ENCODE data around the gene SDR42E2. TPM values are rescaled to one million over a fixed set of nuclear protein-coding genes. Genes with fewer than 3 reads are reported as not detected.
A peak's percentile ranks its signal among the peaks of the same experiment; 100 is the strongest.

Gene SDR42E2
- total RNA-seq, 2 experiments from 2014 or later = 0.29 TPM; not detected in 1

GRCh38 chr16:22139732-22140131 lies 22.6 kb upstream of the SDR42E2 start:
- TF ChIP-seq EZH2phosphoT487 (IDR thresholded peaks at IDR 0.05; ENCODE audit: borderline replicate concordance, low read depth, low read length) (no peak), CTCF (conservative IDR thresholded peaks at IDR 0.05; ENCODE audit: low read length) (no peak)
- Histone ChIP-seq H3K4me2 (ENCODE audit: low read length) (no peak overlapping the region), H3K4me1 (ENCODE audit: insufficient read depth, low read length, poor library complexity, severe bottlenecking) (no peaks in the 10 kb centered on the region), H3K79me2 (ENCODE audit: insufficient read depth, low read depth, low read length) (no peaks in the 10 kb centered on the region), H3K4me3 (ENCODE audit: low read depth, low read length, poor library complexity, severe bottlenecking) (no peak overlapping the region), H3K36me3 (ENCODE audit: insufficient read depth, low read length) (no peaks in the 10 kb centered on the region), H3K9me2 (ENCODE audit: insufficient read depth, low read length) (no peaks in the 10 kb centered on the region), H3K9me3 (ENCODE audit: low read length) (no peaks in the 10 kb centered on the region), H4K20me1 (ENCODE audit: insufficient read depth, low read length) (no peaks in the 10 kb centered on the region), H3K27ac (ENCODE audit: low read depth, low read length, poor library complexity, severe bottlenecking) (no peak overlapping the region), H2AFZ (ENCODE audit: low read length) (no peak overlapping the region)
- BruUV-seq (replicated peaks) = no TSS peak
- DNase-seq (ENCODE audit: low spot score) = no peak
- ChIA-PET POLR2A (no interaction called here), CTCF (ENCODE audit: unreplicated experiment) (no interaction called here)
- intact Hi-C loops (cut with micrococcal nuclease; ENCODE audit: unreplicated experiment) = no loop called here

GRCh38 chr16:22141767-22142166 lies 20.5 kb upstream of the SDR42E2 start:
- Histone ChIP-seq H3K9me3 (ENCODE audit: low read length) (no peaks in the 10 kb centered on the region), H3K4me1 (ENCODE audit: insufficient read depth, low read length, poor library complexity, severe bottlenecking) (no peaks in the 10 kb centered on the region), H3K36me3 (ENCODE audit: insufficient read depth, low read length) (no peaks in the 10 kb centered on the region), H3K4me2 (ENCODE audit: low read length) (no peak overlapping the region), H3K79me2 (ENCODE audit: insufficient read depth, low read depth, low read length) (no peaks in the 10 kb centered on the region), H3K27ac (ENCODE audit: low read depth, low read length, poor library complexity, severe bottlenecking) (no peak overlapping the region), H3K9me2 (ENCODE audit: insufficient read depth, low read length) (no peaks in the 10 kb centered on the region), H4K20me1 (ENCODE audit: insufficient read depth, low read length) (no peaks in the 10 kb centered on the region), H3K4me3 (ENCODE audit: low read depth, low read length, poor library complexity, severe bottlenecking) (no peak overlapping the region), H2AFZ (ENCODE audit: low read length) (no peak overlapping the region)
- DNase-seq (ENCODE audit: low spot score) = peak; percentile 10
- intact Hi-C loops (cut with micrococcal nuclease; ENCODE audit: unreplicated experiment) = no loop called here
- ChIA-PET CTCF (ENCODE audit: unreplicated experiment) (interaction anchor here (1.0 kb wide), 1 partner anchor 46 kb away, joined by 3 read pairs; no protein-coding TSS in a partner anchor), POLR2A (no interaction called here)
- TF ChIP-seq CTCF (conservative IDR thresholded peaks at IDR 0.05; ENCODE audit: low read length) = peak; percentile 70
- no peak for TF ChIP-seq EZH2phosphoT487 (IDR thresholded peaks at IDR 0.05; ENCODE audit: borderline replicate concordance, low read depth, low read length)
- no TSS peak for BruUV-seq (replicated peaks)

GRCh38 chr16:22144520-22144919 lies 17.8 kb upstream of the SDR42E2 start:
- no TSS peak for BruUV-seq (replicated peaks)
- intact Hi-C loops (cut with micrococcal nuclease; ENCODE audit: unreplicated experiment) = no loop called here
- no peaks in the 10 kb centered on the region for H3K9me3 ChIP-seq (ENCODE audit: low read length)
- POLR2A ChIA-PET = no interaction called here
- H4K20me1 ChIP-seq (ENCODE audit: insufficient read depth, low read length) = no peaks in the 10 kb centered on the region
- no peaks in the 10 kb centered on the region for H3K79me2 ChIP-seq (ENCODE audit: insufficient read depth, low read depth, low read length)
- H3K27ac ChIP-seq (ENCODE audit: low read depth, low read length, poor library complexity, severe bottlenecking) = no peak overlapping the region
- no peak for DNase-seq (ENCODE audit: low spot score)
- H3K4me2 ChIP-seq (ENCODE audit: low read length) = no peak overlapping the region
- CTCF ChIA-PET (ENCODE audit: unreplicated experiment) = no interaction called here
- no peaks in the 10 kb centered on the region for H3K9me2 ChIP-seq (ENCODE audit: insufficient read depth, low read length)
- H3K4me1 ChIP-seq (ENCODE audit: insufficient read depth, low read length, poor library complexity, severe bottlenecking) = no peaks in the 10 kb centered on the region
- no peak overlapping the region for H2AFZ ChIP-seq (ENCODE audit: low read length)
- TF ChIP-seq EZH2phosphoT487 (IDR thresholded peaks at IDR 0.05; ENCODE audit: borderline replicate concordance, low read depth, low read length) (no peak), CTCF (conservative IDR thresholded peaks at IDR 0.05; ENCODE audit: low read length) (no peak)
- no peak overlapping the region for H3K4me3 ChIP-seq (ENCODE audit: low read depth, low read length, poor library complexity, severe bottlenecking)
- H3K36me3 ChIP-seq (ENCODE audit: insufficient read depth, low read length) = no peaks in the 10 kb centered on the region
